ENCODE results near the gene TNC. TPM values are rescaled to one million over a fixed set of nuclear protein-coding genes. Genes with fewer than 3 reads are reported as not detected.

The TNC gene
- total and polyA plus RNA-seq, 8 donors, result 66.3 to 329 (median 109) TPM

DNA sequence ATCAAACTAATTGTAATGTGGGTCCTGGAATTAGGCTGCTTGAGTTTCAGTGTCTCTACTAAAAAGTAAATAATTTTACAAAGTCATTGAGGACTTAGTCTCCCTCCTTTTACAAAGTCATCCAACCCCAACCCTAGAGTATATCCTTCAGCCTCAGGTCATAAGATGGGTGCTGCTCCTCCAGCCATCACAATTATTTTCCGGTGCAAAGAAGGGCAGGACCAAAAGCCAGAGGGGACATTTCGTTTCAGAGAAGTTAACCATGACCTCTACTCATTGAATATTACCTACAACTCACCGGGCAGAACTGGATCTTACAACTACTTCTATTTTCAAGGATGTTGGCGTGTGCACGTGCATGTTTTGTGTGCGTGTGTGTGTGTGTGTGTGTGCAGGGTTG, 127.1 kb downstream of the TNC start:
- no peak overlapping the region for H3K4me3 ChIP-seq
- TF ChIP-seq, protein P1, sequence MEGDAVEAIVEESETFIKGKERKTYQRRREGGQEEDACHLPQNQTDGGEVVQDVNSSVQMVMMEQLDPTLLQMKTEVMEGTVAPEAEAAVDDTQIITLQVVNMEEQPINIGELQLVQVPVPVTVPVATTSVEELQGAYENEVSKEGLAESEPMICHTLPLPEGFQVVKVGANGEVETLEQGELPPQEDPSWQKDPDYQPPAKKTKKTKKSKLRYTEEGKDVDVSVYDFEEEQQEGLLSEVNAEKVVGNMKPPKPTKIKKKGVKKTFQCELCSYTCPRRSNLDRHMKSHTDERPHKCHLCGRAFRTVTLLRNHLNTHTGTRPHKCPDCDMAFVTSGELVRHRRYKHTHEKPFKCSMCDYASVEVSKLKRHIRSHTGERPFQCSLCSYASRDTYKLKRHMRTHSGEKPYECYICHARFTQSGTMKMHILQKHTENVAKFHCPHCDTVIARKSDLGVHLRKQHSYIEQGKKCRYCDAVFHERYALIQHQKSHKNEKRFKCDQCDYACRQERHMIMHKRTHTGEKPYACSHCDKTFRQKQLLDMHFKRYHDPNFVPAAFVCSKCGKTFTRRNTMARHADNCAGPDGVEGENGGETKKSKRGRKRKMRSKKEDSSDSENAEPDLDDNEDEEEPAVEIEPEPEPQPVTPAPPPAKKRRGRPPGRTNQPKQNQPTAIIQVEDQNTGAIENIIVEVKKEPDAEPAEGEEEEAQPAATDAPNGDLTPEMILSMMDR (IDR thresholded peaks at IDR 0.05), result no peak
- ATAC-seq (no peak), DNase-seq (no peak)
- no peak overlapping the region for H3K27ac ChIP-seq
- no peaks in the 10 kb centered on the region for H3K9me3 ChIP-seq
- intact Hi-C loops (cut with DNase I), result no loop called here
- no peaks in the 10 kb centered on the region for H3K27me3 ChIP-seq
- H3K4me1 ChIP-seq, result peaks cover 0 to 34% of the 10 kb centered on the region in 2 donors
- H3K36me3 ChIP-seq, result no peaks in the 10 kb centered on the region

GRCh38 chr9:114989600-114990410, 128.2 kb downstream of the TNC start:
- no peak for ATAC-seq
- Histone ChIP-seq H3K4me1 (peaks cover 0 to 25% of the 10 kb centered on the region in 2 donors), H3K9me3 (no peaks in the 10 kb centered on the region), H3K27ac (peak overlapping the region in 1 of 2 donors; percentile 55), H3K27me3 (no peaks in the 10 kb centered on the region), H3K36me3 (no peaks in the 10 kb centered on the region), H3K4me3 (no peak overlapping the region)
- intact Hi-C loops (cut with DNase I), result no loop called here
- TF ChIP-seq, protein P1 (IDR thresholded peaks at IDR 0.05), result no peak
- no peak for DNase-seq

DNA sequence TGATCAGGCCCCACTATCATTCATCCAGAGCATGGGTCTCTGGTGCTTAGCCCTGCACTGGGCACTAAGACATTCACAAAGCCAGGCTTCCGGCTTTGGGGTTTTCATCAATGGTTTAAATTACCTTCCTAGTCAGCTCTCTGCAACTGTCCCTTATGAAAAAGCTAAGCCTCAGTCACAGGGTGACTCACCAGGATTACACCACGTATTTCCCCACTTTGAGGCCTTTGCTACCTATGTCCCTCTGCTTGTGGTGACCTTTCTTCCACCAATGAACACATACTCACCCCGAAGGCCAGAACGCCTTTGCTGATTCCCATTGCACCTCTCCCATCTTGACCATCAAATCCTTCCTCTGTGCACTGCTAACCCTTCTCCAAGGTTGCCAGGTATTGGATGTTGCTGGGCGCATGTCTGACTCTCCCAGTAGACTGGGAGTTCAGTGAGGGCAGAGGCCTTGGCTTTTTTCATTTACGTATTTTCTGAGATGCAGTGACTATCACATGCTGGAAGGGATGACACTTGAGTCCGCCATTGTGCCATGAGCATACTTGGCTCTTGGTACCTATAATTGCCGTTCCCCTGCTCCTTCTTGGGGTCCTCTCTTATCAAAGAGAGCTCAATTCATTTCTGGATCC, 128.9 kb downstream of the TNC start:
- H3K4me1 ChIP-seq, result peaks cover 0 to 22% of the 10 kb centered on the region in 2 donors
- ATAC-seq, result no peak
- no peaks in the 10 kb centered on the region for H3K27me3 ChIP-seq
- no peaks in the 10 kb centered on the region for H3K36me3 ChIP-seq
- intact Hi-C loops (cut with DNase I), result no loop called here
- no peak overlapping the region for H3K4me3 ChIP-seq
- DNase-seq, result no peak
- H3K27ac ChIP-seq, result peak overlapping the region in 1 of 2 donors; percentile 55
- TF ChIP-seq, protein P1 (IDR thresholded peaks at IDR 0.05), result no peak
- H3K9me3 ChIP-seq, result no peaks in the 10 kb centered on the region

DNA sequence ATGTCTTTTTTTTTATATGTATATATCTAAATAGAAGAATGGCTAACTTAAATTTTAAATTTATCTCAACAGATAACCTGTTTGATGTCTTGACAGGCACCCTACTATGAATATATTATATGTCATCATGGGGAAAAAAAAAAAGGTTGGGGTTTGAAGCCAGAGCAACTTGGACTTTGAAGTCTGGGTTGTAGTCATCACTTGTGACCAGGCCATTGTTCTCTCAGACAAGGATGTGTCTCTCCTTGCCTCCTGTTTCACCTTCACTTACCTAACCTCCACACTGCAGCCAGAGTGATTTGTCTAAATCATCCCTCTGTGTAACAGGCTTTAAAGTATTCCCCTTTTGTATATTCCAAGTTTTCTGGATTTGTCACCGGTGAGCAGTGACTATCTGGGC, 130.8 kb downstream of the TNC start:
- H3K4me1 ChIP-seq, result peaks cover 0 to 22% of the 10 kb centered on the region in 2 donors
- no peaks in the 10 kb centered on the region for H3K36me3 ChIP-seq
- DNase-seq (no peak), ATAC-seq (no peak)
- no peak overlapping the region for H3K4me3 ChIP-seq
- intact Hi-C loops (cut with DNase I), result no loop called here
- H3K27me3 ChIP-seq, result no peaks in the 10 kb centered on the region
- H3K9me3 ChIP-seq, result no peaks in the 10 kb centered on the region
- H3K27ac ChIP-seq, result no peak overlapping the region
- TF ChIP-seq, protein P1 (IDR thresholded peaks at IDR 0.05), result no peak

- Histone ChIP-seq H3K27me3 (no peaks in the 10 kb centered on the region), H3K4me3 (no peak overlapping the region), H3K36me3 (no peaks in the 10 kb centered on the region), H3K4me1 (peaks cover 0 to 22% of the 10 kb centered on the region in 2 donors), H3K9me3 (no peaks in the 10 kb centered on the region), H3K27ac (no peak overlapping the region)
- ATAC-seq (no peak), DNase-seq (no peak)
- TF ChIP-seq, protein P1 (IDR thresholded peaks at IDR 0.05), result no peak
- intact Hi-C loops (cut with DNase I), result no loop called here
These were observed 131.9 kb downstream of the TNC start for GRCh38 chr9:114985959-114986501.

All from left lung (tissue), 10 donors.